GM12878 (cell line): ENCODE results near the gene SHROOM2. TPM values are rescaled to one million over a fixed set of nuclear protein-coding genes. Genes with fewer than 3 reads are reported as not detected.

Experiments
- BRCA1 ChIP-seq: IDR thresholded peaks from 2 replicates; pipeline ENCODE4 v1.6.1; 2011; ENCODE audit warnings: low read depth, low read length, improper control_type of control experiment
- CREB1 ChIP-seq: IDR thresholded peaks from 2 replicates; pipeline ENCODE4 v1.6.1; 2012; ENCODE audit warnings: low read depth, mild to moderate bottlenecking, inconsistent platforms
- CUX1 ChIP-seq: IDR thresholded peaks from 2 replicates; pipeline ENCODE4 v1.6.1; 2012; ENCODE audit warnings: improper control_type of control experiment, low read depth, low read length; ENCODE audit not compliant: insufficient replicate concordance
- EP300 ChIP-seq, 2 experiments: fragments of 150-350 bp in 1 of 2; IDR thresholded peaks; 2 replicates each; pipeline ENCODE4 v1.6.1; 2011 to 2012; ENCODE audit warnings: low read depth in 2 of 2, low read length in 2 of 2, borderline replicate concordance in 1 of 2, improper control_type of control experiment in 1 of 2, inconsistent platforms in 1 of 2; ENCODE audit not compliant: control insufficient read depth in 1 of 2
- IRF4 ChIP-seq: IDR thresholded peaks from 2 replicates; pipeline ENCODE4 v1.6.1; 2011; ENCODE audit warnings: low read depth, low read length
- JUND ChIP-seq: IDR thresholded peaks from 2 replicates; pipeline ENCODE4 v1.6.1; 2012; ENCODE audit warnings: low read depth, mild to moderate bottlenecking, low read length, improper control_type of control experiment, moderate library complexity
- KAT2A ChIP-seq: conservative IDR thresholded peaks from 2 replicates; pipeline ENCODE4 v1.6.1; 2011; ENCODE audit warnings: low read depth, low read length; ENCODE audit not compliant: control insufficient read depth
- MYB ChIP-seq: fragments of 150-350 bp; IDR thresholded peaks from 2 replicates; pipeline ENCODE4 v1.6.1; 2014; ENCODE audit warnings: mild to moderate bottlenecking, low read depth, low read length, borderline replicate concordance
- NFYB ChIP-seq: IDR thresholded peaks from 2 replicates; pipeline ENCODE4 v1.6.1; 2011; ENCODE audit warnings: low read depth, mild to moderate bottlenecking, low read length, improper control_type of control experiment, moderate library complexity; ENCODE audit not compliant: insufficient read depth
- POLR2A ChIP-seq: IDR thresholded peaks from 2 replicates; pipeline ENCODE4 v1.6.1; 2011; ENCODE audit warnings: low read depth, mild to moderate bottlenecking, low read length
- POLR2AphosphoS5 ChIP-seq: IDR thresholded peaks from 2 replicates; pipeline ENCODE4 v1.6.1; 2011; ENCODE audit warnings: mild to moderate bottlenecking, low read length, inconsistent platforms
- RB1 ChIP-seq: fragments of 450-650 bp; formaldehyde crosslinking; IDR thresholded peaks from 2 replicates; pipeline ENCODE4 v1.6.1; 2017; ENCODE audit warnings: mild to moderate bottlenecking, borderline replicate concordance
- SPI1 ChIP-seq: IDR thresholded peaks from 2 replicates; pipeline ENCODE4 v1.6.1; 2011; ENCODE audit warnings: low read depth, mild to moderate bottlenecking, low read length, moderate library complexity, borderline replicate concordance; ENCODE audit not compliant: insufficient read depth
- TCF12 ChIP-seq: IDR thresholded peaks from 2 replicates; pipeline ENCODE4 v1.6.1; 2011; ENCODE audit warnings: low read depth, mild to moderate bottlenecking, low read length
- TCF3 ChIP-seq: IDR thresholded peaks from 2 replicates; pipeline ENCODE4 v1.6.1; 2012; ENCODE audit warnings: low read depth, mild to moderate bottlenecking, low read length, borderline replicate concordance; ENCODE audit not compliant: insufficient read depth
- TCF7 ChIP-seq: IDR thresholded peaks from 2 replicates; pipeline ENCODE4 v1.6.1; 2014; ENCODE audit warnings: antibody characterized with exemption, borderline replicate concordance
- ZBED1 ChIP-seq: IDR thresholded peaks from 2 replicates; pipeline ENCODE4 v1.6.1; 2016; ENCODE audit warnings: borderline replicate concordance
- ZNF687 ChIP-seq: fragments of 450-650 bp; IDR thresholded peaks from 2 replicates; pipeline ENCODE4 v1.6.1; 2017; ENCODE audit warnings: mild to moderate bottlenecking, moderate library complexity
- ZSCAN29 ChIP-seq: fragments of 450-650 bp; IDR thresholded peaks from 2 replicates; pipeline ENCODE4 v1.6.1; 2017; ENCODE audit warnings: mild to moderate bottlenecking, moderate library complexity
- polyA plus RNA-seq, 11 experiments: library from polyadenylated mRNA; depleted of rRNA in 4 of 11; unstranded in 6 of 11; stranded (reverse) in 5 of 11; fragments of >200 nt; fragmentation: Nextera tagmentation in 4 of 11; fragmentation: Illumina TruSeq in 1 of 11; extraction: Ambion mirVana in 4 of 11; extraction: Trizol in 1 of 11; gene quantifications; 1 replicate in 1 of 11; 2 replicates in 10 of 11; pipeline versions ENCODE4 v1.2.1 to v1.2.3, GENCODE V29; 2011 to 2016; ENCODE audit warnings: inconsistent platforms in 2 of 11, missing spikeins in 2 of 11, low read depth in 1 of 11
- total RNA-seq, 4 experiments: library from RNA; depleted of rRNA in 3 of 4; stranded (reverse); fragments of >200 nt in 3 of 4; fragmentation: Illumina TruSeq in 1 of 4; extraction: Trizol in 1 of 4; gene quantifications; 2 replicates each; pipeline versions ENCODE4 v1.2.1 to v1.2.3, GENCODE V29; 2013 to 2021

SHROOM2 gene
- total and polyA plus RNA-seq, 10 of the 15 experiments (the other 5 are each of a cell fraction or from before 2014, with no cell fraction given) = under 0.01 to 0.15 (median 0.09) TPM; not detected in 2

- TF ChIP-seq KAT2A (no peak), MYB (no peak), POLR2A (no peak), EP300 (IDR thresholded peaks at IDR 0.05; ENCODE audit: borderline replicate concordance in 1 of 2, control insufficient read depth in 1 of 2, low read depth in 2 of 2, low read length in 2 of 2) (peak; percentile 68 to 90; a peak in 2 of 4 replicates), POLR2AphosphoS5 (no peak), ZSCAN29 (no peak), JUND (peak; percentile 74; the same call in 1 of the 2 replicates), NFYB (no peak), ZNF687 (no peak), CUX1 (no peak), TCF7 (0 out of 2 replicates have a peak, but pooled peaks have one; percentile 41), CREB1 (no peak), SPI1 (no peak), BRCA1 (no peak), TCF3 (peak; percentile 86; the same call in 1 of the 2 replicates), IRF4 (peak; percentile 73; the same call in 1 of the 2 replicates), TCF12 (peak; percentile 89), ZBED1 (0 out of 2 replicates have a peak, but pooled peaks have one; percentile 41), RB1 (no peak)
These were observed 43.4 kb downstream of the SHROOM2 start (continued) for GRCh38 chrX:9829308-9830267.
